ENCODE data around the gene CDH4.
"Not testable (repeated sequence)": the region's sequence is repeated elsewhere in the genome, so short reads cannot be mapped to it uniquely, and the experiment has no call there.

DNA sequence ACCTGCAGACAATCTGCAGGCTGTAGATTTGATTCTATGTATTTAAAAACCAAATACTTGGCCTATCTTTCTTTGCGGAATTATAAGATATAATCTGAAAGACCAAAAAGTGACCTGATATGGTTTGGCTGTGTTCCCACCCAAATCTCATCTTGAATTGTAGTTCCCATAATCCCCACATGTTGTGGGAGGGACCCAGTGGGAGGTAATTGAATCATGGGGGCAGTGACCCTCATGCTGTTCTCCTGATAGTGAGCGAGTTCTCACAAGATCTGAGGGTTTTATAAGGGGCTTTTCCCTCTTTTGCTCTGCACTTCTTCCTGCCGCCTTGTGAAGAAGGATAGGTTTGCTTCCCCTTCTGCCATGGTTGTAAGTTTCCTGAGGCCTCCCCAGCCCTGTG is 201.6 kb downstream of the CDH4 start:
- TF ChIP-seq POLR2AphosphoS5, POLR2A, EP300 (IDR thresholded peaks at IDR 0.05): not testable (repeated sequence)
- TF ChIP-seq, protein P1, sequence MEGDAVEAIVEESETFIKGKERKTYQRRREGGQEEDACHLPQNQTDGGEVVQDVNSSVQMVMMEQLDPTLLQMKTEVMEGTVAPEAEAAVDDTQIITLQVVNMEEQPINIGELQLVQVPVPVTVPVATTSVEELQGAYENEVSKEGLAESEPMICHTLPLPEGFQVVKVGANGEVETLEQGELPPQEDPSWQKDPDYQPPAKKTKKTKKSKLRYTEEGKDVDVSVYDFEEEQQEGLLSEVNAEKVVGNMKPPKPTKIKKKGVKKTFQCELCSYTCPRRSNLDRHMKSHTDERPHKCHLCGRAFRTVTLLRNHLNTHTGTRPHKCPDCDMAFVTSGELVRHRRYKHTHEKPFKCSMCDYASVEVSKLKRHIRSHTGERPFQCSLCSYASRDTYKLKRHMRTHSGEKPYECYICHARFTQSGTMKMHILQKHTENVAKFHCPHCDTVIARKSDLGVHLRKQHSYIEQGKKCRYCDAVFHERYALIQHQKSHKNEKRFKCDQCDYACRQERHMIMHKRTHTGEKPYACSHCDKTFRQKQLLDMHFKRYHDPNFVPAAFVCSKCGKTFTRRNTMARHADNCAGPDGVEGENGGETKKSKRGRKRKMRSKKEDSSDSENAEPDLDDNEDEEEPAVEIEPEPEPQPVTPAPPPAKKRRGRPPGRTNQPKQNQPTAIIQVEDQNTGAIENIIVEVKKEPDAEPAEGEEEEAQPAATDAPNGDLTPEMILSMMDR (IDR thresholded peaks at IDR 0.05), result not testable (repeated sequence)

Measured in sigmoid colon (tissue), 4 donors.